Measurements from ENCODE around the gene TOR1AIP1.

Gene TOR1AIP1

DNA sequence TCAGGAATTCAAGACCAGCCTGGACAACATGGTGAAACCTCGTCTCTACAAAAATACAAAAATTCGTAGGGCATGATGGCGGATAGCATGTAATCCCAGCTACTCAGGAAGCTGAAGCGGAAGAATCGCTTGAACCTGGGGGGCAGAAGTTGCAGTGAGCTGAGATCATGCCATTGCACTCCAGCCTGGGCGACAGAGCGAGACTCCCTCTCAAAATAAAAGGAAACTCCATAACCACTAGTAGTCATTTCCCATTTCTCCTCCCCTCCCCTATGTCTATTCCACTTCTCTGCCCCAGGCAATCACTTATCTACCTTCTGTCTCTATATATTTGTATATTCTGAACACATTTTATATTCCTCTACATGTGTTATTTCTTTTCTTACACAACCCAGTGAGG is 68.6 kb downstream of the TOR1AIP1 start:
- no peaks in the 10 kb centered on the region for H3K9me3 ChIP-seq (ENCODE audit: severe bottlenecking)
- TF ChIP-seq CTCF (IDR thresholded peaks at IDR 0.05; ENCODE audit: low read depth, low read length), result no peak
- H3K4me3 ChIP-seq (ENCODE audit: low read depth, low read length), result no peak overlapping the region
- H3K36me3 ChIP-seq, result peaks cover 5% of the 10 kb centered on the region
- H3K27me3 ChIP-seq (ENCODE audit: insufficient read depth, low read depth, severe bottlenecking), result no peaks in the 10 kb centered on the region
- H3K27ac ChIP-seq, result no peak overlapping the region
- no peak for DNase-seq

GRCh38 chr1:179951383-179952144 is 69.5 kb downstream of the TOR1AIP1 start:
- no peak for DNase-seq
- Histone ChIP-seq H3K27me3 (ENCODE audit: insufficient read depth, low read depth, severe bottlenecking) (no peaks in the 10 kb centered on the region), H3K27ac (no peak overlapping the region), H3K4me3 (ENCODE audit: low read depth, low read length) (no peak overlapping the region), H3K36me3 (peaks cover 5% of the 10 kb centered on the region), H3K9me3 (ENCODE audit: severe bottlenecking) (no peaks in the 10 kb centered on the region)
- no peak for TF ChIP-seq CTCF (IDR thresholded peaks at IDR 0.05; ENCODE audit: low read depth, low read length)

- H3K9me3 ChIP-seq (ENCODE audit: severe bottlenecking), result no peaks in the 10 kb centered on the region
- DNase-seq, result no peak
- H3K4me3 ChIP-seq (ENCODE audit: low read depth, low read length), result no peak overlapping the region
- no peak overlapping the region for H3K27ac ChIP-seq
- H3K36me3 ChIP-seq, result peaks cover 5% of the 10 kb centered on the region
- TF ChIP-seq CTCF (IDR thresholded peaks at IDR 0.05; ENCODE audit: low read depth, low read length), result no peak
- H3K27me3 ChIP-seq (ENCODE audit: insufficient read depth, low read depth, severe bottlenecking), result no peaks in the 10 kb centered on the region
Measured at GRCh38 chr1:179952186-179952585, 70.1 kb downstream of the TOR1AIP1 start.

GRCh38 chr1:179953974-179954492 is 71.9 kb downstream of the TOR1AIP1 start:
- Histone ChIP-seq H3K36me3 (peaks cover 5% of the 10 kb centered on the region), H3K4me3 (ENCODE audit: low read depth, low read length) (peak overlapping the region; percentile 99), H3K27me3 (ENCODE audit: insufficient read depth, low read depth, severe bottlenecking) (no peaks in the 10 kb centered on the region), H3K27ac (peak overlapping the region; percentile 62), H3K9me3 (ENCODE audit: severe bottlenecking) (no peaks in the 10 kb centered on the region)
- peak; percentile 41 for DNase-seq
- peak; percentile 28; the same call in 1 of the 2 replicates for TF ChIP-seq CTCF (IDR thresholded peaks at IDR 0.05; ENCODE audit: low read depth, low read length)

DNA sequence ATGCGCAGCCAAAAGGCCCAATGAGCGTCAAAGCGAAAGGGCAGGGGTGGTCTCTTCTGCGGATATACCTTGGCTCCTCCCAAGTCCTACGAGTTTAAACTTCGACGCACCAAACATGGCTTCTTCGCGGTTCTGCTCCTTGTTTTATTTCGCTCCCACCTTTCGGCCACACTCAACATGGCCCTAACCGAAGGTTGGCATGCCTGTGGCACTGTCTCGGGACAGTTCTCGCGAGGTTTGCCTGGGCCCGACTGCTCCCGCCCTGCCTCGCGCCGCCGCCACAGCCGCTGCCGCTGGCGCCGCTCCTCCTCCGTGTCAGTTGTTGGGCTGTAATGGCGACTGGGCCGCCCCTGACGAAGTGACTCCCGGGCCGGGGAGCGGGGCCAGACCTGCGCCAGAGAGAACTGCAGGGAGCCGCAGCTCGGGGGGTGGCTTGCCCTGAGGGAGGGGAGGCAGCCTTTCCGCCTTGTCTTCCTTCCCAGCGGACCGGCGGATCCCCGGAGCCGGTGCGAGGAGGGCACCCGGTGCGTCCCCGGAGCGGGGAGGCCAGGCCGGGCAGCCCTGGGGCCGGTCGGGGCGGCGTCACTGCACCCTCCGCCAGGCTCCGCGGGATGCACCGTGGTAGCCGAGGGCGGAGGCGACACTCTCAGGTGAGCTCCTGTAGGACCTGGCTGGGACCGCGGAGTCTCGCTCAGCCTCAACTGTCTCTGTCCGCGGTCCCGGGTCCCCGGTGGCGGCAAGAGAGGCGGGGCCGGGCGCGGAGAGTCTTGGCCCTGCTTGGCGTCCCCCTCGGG is 72.6 kb downstream of the TOR1AIP1 start, which contains the start of gene CEP350:
Gene CEP350, plus strand, starts transcription at position 318 of the 794 bp plus-strand sequence. CDS start 31,372 bp downstream, outside the sequence.
- H3K27ac ChIP-seq, result peak within 1 kb of the TSS; percentile 95
- no peak for TF ChIP-seq CTCF (IDR thresholded peaks at IDR 0.05; ENCODE audit: low read depth, low read length)
- H3K27me3 ChIP-seq (ENCODE audit: insufficient read depth, low read depth, severe bottlenecking), result no peaks in the 10 kb centered on the region
- H3K4me3 ChIP-seq (ENCODE audit: low read depth, low read length), result peak within 1 kb of the TSS; percentile 99
- peaks cover 5% of the 10 kb centered on the region for H3K36me3 ChIP-seq
- DNase-seq, result peak; percentile 100
- H3K9me3 ChIP-seq (ENCODE audit: severe bottlenecking), result no peaks in the 10 kb centered on the region
